Stimulated activated CD4-positive, alpha-beta T cell treated with anti-CD3 and anti-CD28 coated beads, Interleukin-2, amount 100 ng/mL, for 24 hours (primary cell): ENCODE results near the gene RASEF.
"Not testable (repeated sequence)": the region's sequence is repeated elsewhere in the genome, so short reads cannot be mapped to it uniquely, and the experiment has no call there.

Source experiments
- DNase-seq, 2 donors: peaks; one replicate each; pipeline ENCODE4 v3.0.0-alpha.2; 2020

Gene RASEF

DNA sequence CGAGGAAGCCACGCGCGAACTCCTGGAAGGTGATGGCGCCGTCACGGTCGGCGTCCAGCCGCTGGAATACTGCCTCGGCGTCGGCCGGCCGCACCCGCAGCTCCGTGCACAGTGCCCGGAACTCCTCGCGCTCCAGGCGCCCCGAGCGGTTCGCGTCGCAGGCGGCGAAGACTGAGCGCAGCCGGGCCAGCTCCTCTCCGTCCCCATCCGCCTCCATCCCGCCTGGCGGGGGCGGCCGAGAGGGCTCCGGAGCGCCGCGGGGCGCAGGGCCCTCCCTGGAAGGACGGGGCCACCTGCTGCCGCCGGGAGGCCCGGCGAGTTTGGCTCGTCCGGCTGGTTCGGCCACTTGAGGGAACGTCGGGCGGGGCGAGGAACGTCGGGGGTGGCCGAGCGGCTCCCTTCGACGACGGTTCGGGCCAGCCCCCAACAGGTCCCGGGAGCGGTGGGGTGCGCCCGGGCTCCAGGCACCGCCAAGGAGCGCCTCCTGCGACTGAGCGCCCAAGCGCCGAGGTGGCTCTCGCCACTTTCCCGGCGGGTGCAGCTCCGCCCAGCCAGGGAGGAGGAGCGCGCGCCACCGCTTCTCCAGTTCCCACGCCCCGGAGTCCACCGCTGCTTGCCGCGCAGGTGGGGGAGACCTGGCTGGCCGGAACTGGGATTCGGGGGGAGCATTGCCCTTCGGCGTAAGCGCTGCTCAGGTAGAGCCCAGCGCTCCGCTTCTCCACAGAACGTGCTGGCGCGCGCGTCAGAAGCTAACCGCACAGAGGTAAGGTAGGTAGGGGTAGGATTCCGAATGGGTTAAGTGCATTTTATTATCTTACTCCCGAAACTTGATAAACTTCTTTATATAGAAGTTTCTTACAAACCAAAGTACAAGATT lies at the start of gene RASEF:
RASEF (minus strand) TSS at position 492 of the 877 bp plus-strand sequence; CDS start at position 217, 275 bp downstream.
- peak in 1 of 2 donors; percentile 5 for DNase-seq

DNA sequence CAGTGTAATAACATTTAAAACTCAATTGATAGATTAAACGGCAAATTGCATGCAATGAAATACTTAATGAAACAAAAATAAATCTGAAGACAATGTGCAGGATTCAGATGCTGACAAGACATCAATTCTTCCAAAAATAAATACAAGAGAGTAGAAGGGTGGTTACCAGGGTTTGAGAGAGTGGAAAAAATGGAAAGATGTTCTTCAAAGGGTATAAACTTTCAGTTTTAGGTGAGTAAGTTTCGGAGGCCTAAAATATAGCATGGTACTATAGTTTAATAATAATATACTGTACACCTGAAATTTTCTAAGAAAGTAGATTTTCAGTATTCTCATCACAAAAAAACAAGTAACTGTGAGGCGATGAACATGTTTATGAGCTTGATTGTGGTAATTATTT lies 48.2 kb upstream of the RASEF start:
- no peak for DNase-seq

DNA sequence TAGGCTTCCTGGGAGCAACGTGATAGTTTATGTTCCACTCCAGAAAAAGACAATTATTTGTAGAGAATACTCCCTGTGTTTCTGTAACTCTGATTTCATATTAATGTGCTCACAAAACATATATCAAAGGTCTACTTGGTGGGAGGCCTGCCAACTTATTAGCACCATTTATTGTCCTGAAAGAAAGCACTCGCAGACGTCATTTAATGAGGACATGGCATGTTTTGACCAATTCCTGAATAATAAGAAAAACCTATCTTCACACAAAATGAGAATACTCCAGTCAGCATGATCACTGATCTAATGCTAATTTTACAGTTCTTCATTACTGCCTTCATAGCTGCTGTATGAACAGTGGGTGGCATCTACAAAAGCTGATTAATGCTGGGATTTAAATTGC lies 46.4 kb upstream of the RASEF start:
- DNase-seq: no peak

DNA sequence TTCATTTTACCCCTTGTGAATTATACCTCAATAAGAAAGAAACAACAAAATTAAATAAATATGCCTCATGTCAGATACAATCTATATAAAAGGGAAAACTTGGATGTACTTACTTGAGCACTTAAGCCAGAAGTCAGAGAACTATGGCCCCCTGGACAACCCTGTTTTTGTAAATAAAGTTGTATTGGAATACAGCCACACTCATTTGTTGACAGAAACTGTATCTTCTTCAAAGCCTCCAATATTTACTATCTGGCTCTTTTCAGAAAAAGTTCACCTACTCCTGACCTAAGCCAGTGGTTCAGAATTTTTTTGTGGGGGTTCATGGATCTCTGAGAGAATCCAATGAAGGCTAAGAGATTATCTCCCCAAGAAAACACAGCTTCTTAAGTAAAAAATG lies 45.3 kb upstream of the RASEF start:
- DNase-seq: no peak

DNA sequence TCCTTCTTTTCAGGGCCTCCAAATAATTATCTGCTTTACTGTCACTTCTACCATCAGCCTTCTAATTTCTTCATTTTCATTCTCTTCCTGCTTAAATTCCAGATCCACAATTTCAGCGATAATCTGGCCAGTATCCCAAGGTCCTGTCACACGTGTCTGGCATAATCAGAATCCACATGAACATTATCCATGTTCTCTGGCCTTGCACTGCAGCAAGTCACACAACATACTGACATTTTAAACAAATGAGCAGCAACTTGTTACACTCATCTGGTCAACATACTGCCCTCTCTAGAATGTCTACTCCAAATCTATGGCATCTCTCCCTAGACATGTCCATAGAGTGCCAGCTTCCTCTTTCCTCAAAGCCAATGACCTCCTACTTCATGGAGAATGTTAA lies 43.8 kb upstream of the RASEF start:
- DNase-seq: no peak

DNA sequence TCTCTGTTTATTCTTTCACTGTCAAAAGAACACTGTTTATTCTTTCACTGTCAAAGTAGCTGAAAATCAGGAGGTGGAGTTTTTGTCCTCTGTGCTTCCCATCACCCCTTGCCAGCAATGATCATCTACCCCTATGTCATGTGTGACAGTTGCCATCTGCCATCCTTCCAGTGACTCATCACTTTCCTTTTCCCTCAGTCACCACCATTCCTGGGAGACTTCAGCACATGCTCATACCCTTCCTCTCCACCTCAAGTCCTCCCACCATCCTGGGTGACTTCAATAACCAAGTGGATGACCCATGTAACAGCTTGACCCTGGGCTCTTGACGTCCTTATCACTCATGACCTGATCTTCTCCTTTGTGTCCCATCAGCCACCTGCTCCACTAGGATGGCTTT lies 43.3 kb upstream of the RASEF start:
- DNase-seq: no peak

DNA sequence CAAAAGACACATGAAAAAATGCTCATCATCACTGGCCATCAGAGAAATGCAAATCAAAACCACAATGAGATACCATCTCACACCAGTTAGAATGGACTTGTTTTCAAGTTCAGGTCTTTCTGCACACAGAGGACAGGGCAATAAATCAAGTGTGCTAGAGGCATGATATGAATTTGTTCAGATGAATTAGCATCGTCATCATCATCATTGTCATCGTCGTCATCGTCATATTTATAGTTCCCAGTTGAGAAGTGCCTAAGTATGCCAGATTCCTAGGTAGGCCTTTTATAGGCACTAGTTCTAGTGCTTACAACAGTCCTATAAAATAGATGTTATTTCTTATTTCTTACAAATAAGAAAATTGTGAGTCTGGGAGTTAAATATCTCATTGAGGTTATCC lies 34.7 kb upstream of the RASEF start:
- no peak for DNase-seq

DNA sequence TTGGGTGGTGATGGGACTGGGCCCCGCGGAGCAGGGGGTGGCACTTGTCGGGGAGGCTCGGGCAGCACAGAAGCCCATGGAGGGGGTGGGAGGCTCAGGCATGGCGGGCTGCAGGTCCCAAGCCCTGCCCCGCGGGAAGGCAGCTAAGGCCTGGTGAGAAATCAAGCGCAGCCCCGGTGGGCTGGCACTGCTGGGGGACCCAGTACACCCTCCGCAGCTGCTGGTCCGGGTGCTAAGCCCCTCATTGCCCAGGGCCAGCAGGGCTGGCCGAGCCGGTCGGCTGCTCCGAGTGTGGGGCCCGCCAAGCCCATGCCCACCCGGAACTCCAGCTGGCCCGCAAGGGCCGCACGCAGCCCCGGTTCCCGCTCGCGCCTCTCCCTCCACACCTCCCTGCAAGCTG lies 30.4 kb upstream of the RASEF start:
- not testable (repeated sequence) for DNase-seq

DNA sequence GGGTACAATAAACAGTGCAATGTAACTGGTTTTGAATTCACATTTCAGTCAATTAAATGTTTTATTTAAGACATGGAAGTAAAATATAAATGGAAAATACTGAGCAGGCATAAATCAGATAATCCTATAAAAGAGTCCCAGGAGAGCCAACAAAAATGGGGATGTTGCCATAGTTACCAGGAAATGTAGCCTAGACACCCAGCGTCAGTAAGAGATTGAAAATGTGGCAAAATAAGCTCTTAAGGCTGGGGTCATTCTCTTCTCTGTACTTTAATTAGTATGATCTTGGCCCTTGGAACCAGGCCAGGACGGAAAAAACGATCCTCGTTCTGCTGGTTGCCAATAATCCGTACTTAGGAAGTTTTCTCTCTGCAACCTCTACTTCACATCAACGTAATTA lies 18.9 kb upstream of the RASEF start:
- no peak for DNase-seq

DNA sequence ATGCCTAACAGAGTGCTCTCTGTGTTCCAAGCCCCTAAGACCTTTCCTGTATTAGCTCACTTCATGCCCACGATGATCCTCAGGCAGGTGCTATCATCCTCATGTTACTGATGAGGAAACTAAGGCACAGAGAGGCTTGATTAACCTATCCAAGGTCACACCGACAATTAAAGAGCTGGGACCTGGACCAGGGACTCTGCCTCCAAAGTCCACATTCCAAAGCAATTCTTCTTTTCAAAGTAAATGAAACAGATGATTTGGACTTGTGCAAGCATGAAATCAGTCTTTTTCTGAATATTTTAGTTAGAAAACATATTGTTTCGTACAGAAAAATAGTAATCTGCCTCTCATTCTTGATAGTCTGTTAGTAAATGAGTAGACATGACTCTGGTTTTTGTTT lies 18.1 kb upstream of the RASEF start:
- DNase-seq: no peak

DNA sequence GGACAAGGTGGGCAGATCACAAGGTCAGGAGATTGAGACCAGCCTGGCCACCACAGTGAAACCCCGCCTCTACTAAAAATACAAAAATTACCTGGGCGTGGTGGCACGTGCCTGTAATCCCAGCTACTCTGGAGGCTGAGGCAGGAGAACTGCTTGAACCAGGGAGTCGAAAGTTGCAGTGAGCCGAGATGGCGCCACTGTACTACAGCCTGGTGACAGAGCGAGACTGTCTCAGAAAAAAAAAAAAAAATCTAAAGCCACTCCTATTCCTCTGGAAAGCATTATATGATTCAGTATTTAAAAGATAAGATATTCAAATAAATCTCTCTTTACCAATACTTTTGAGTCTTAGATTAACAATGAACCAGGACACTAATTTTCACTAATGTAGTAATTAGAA lies 13.0 kb upstream of the RASEF start:
- DNase-seq: not testable (repeated sequence)

DNA sequence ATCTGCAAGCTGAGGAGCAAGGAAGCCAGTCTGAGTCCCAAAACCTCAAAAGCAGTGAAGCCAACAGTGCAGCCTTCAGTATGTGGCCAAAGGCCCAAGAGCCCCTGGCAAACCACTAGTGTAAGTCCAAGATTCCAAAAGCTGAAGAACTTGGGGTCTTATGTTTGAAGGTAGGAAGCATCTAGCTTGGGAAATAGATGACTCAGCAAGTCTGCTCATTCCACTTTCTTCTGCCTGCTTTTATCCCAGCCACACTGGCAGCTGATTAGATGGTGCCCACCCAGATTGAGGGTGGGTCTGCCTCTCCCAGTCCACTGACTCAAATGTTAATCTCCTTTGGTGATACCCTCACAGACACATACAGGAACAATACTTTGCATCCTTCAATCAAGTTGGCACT lies 9.6 kb upstream of the RASEF start:
- DNase-seq: not testable (repeated sequence)

DNA sequence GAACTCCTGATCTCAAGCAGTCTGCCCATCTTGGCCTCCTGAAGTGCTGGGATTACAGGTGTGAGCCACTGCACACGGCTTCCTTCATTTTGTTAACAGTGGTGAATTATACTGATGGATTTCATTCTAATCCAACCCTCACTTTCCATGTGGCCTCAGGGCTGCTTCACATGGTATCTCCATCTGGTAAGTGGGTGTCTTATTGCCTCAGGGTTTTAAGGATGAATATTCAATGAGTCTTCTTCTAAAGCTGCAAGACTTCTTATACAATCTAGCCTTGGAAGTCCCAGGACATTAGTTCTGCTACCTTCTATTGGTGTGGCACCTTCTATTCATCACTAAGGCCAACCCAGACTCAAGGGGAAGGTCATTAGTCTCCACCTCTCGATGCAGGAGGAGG lies 8.7 kb upstream of the RASEF start:
- no peak for DNase-seq

DNA sequence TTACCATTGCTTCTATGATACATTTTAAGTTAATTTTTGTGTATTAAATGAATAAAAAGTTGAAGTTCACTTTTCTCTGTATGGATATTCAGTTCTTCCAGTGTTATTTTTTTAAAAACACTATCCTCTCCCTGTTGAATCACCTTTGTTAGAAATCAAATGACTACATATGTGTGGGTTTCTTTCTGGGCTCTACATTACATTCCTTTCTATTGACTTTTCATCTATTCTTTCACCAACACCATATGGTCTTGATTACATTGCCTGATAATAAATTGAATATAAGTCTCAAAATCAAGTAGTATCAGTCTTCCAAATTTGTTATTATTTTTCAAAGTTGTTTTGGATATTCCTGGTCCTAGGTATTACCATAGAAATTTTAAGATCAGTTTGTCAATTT lies 7.3 kb upstream of the RASEF start:
- DNase-seq: no peak

DNA sequence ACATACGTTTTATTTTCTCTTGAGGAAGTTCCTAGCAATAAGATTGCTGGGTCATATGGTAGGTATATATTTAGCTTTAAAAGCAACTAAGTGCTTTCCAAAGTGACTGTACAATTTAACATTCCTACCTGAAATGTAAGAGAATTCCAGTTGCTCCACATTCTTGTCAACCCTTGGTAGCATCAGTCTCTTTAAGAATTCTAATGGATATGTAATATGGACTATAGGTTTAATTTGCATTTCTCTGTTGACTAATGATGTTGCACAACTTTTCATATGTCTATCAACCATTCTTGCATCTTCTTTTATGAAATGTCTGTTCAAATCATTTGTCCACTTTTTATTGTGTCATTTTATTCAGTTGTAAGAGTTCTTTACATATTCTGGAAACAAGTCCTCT lies 6.7 kb upstream of the RASEF start:
- no peak for DNase-seq

DNA sequence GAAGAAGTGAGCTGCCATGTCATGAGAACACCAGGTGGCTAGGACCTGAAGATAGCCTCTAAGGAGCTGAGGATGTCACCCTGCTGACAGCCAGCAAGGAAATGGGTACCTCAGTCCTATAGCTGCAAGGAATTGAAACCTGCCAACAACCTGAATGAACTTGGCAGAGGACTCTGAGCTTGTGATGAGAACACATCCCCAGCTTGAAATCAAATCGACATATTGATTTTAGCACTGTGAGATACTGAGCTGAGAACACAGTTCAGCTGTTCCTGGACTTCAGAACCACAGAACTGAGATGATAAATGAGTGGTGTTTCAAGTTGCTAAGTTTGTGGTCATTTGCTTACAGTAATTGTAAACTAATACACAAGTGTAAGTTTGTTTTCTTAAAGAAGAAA lies 5.5 kb upstream of the RASEF start:
- no peak for DNase-seq

DNA sequence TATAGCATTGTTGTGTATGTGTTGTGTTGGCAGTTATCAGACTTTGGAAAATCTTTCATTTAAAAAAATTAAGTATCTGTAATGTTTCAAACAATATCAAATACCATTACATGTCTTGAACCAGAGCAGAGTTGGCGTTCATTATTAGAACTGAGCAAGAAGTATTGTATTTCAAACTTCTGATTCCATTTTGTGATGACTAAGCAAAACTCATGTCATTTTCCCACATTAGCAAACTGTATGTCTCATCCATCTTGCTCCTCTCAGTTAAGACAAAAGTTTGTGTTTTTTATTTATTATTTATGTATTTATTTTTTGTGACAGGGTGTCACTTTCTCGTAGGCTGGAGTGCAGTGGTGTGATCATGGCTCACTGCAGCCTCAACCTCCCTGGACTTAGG lies 4.6 kb upstream of the RASEF start:
- no peak for DNase-seq

DNA sequence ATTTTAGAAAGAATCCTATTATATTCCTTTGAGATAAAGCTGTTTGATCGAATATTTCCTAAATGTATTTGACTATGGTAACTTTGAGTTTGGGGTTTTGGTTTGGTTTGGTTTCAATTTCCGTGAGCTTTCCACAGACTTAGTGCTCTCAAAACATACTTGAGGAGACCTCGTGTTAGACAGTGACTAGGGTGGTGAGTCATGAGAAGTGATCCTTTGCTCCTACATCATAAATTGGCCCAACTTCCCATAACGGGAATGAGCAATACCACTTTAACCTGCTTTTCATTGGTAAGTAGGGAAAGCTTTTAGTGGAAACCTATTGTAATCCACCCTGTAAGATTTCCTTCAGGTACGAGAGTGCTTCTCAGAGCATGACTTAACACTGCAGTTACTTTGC lies 3.8 kb upstream of the RASEF start:
- DNase-seq: no peak

DNA sequence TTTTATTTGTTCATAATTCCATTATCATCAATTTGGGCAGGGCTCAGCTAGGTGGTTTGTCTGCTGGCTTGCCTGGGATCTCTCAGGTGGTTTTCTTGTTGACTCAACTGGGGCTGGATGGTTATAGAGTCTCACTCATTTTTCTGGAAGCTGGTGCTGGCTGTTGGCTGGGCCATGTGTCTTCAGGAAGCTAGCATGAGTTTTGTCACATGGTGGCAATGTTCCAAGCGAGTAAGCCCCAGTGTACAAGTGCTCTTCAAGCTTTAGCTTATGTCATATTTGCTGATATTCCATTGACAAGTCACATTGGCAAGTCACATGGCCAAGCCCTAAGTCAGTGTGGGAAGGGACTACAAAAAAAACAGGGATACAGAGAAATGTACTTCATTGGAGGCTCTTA lies 2.3 kb upstream of the RASEF start:
- DNase-seq: no peak

DNA sequence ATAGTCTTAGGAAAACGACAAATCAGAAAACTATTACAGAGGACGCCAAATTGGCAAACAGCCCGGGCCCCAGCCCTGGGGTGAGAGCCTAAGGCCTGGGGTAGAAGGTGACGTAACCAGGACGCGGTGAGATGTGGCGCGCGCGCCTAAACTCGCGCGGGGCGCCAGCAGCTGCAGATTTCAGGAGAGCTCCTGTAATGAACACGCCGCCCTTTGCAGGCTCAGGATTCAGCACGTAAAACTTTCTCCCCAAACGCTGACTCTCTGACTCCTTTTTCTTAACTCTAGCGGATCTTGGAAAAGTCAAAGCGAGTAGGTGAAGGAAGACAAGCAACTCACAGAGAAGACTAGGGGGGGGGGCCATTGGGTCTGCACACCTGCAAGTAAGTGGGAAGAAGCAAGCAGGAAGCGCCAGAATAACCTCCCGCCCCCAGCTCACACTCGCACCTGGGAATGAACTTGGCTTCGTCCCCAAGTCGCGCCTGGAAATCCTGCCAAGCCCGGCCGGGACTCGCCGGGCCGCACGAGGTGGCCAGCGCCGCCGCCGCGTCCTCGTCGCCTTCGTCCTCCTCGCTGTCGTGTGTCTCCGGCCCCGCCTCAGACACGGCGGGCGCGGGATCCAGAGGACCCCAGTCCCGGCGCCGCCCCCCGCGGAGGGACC lies 822 bp downstream of the RASEF start:
- no peak for DNase-seq

DNA sequence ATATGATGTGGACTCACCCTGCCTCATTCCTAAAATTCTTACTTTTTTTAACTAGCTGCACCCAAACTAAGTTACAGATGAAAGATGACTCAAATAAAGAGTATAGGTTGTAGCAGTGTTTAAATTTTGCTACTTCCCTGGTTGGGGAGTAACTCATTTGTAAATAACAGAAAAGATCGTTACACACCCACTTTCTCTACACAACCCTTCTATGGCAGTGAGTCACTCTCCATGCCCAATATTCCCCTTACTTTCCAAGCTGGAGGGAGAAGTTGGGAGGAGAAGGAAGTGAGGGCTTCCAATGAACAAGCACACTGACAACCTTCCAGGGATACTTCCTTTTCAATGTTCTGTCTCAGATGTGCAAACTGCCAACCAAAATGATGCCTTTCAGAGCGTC lies 1.9 kb downstream of the RASEF start:
- DNase-seq: no peak

DNA sequence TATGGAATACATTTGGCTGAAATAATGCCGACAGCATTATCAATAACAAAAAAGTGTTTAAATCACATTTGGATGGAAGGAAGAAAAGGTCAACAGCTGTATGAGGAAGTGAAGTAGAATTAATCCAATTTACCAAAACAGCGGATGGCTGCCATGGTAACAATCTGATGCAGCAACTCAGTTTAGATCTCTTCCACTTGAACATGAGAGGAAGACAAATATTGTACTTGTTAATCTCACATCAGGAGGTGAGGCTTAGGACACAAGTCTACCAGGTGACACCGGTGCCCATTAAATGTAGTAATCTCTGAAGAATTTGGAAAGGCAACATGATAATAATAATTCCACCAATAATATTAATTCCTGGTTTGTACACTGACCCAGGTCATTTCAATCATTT lies 2.4 kb downstream of the RASEF start:
- DNase-seq: no peak

DNA sequence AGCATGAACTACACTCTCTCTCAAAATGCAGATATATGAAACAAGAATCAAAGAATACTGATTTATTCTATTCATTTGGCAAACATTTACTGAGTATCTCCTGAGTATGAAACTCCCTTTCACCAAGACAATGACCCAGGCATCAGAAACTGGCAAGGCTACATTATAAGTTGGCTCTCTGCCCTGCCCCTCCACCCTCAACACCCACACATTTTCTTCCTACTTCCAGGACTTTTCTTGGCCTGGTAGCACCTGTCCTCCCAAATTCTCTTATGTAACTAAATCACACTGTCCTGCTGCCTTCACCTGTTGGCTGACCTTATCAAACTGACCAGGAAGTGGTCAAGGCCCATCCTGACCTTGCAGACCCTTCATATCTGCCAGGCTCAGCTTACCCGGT lies 3.5 kb downstream of the RASEF start:
- DNase-seq: no peak

DNA sequence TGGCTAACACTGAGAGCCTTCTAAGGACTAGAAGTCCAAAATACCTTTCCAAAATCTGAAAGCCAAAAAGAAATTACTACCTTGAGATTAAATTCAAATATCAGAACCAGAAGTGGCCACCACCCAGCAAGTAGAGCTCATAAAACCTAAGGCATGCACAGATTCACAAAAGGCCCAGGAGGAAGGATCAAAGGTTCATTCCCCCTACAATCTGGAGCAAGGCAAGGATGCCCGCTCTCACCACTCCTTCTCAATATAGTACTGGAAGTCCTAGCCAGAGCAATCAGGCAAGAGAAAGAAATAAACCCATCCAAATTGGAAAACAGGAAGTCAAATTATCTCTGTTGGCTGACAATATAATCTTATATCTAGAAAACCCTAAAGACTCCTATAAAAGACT lies 6.0 kb downstream of the RASEF start:
- DNase-seq: no peak

DNA sequence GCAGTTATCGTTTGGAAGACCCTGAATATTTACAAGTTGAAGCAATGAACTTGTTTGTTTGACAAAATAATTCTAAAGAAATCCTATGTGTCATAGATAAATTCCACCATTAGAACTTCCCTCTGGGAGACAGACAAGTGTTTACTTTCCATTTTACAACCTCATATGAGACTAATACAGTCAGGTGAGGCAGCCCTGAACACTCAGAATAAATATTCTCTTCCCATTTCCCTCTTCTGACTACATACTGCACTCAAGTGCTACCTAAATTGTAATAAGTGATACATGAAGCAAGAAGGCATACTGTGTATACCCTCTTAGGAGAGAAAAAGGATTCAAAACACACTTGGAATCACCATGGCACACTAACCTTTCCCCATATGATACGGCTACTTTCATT lies 6.8 kb downstream of the RASEF start:
- no peak for DNase-seq
